HG02588 (cell line): ENCODE results near the gene ZBTB45.
"Not testable (repeated sequence)": the region's sequence is repeated elsewhere in the genome, so short reads cannot be mapped to it uniquely, and the experiment has no call there.

ENCODE experiments used
- ATAC-seq: cut with Tn5 transposase; IDR thresholded peaks from one replicate; pipeline ENCODE4 v1.9.1; 2021; ENCODE audit warnings: mild to moderate bottlenecking, moderate library complexity; ENCODE audit not compliant: unreplicated experiment

ZBTB45 gene

DNA sequence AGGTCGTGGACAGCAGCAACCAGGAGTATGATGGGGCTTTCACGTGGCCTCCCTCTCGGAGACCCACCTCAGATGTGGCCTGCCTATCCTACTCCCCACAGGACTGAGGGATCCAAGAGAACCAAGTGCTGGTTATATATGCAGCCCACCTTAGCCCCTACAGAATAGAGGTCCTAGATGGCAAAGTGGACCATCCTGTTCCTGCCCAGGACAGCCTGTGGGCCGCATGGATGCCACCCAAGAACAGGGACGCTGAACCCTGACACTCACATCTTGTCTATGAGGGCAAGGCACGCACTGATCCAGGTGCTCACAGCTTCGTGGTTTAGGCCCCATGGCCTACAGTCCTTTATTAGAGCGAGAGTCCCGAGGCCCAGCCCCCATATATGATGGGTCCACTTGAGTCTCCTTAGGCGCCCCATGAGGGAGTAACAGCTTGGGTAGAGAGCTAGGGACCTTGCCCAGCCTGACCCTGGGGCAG is 6.4 kb downstream of the ZBTB45 start:
- ATAC-seq, result no peak

- no peak for ATAC-seq
Measured at GRCh38 chr19:58511353-58512208, 8.0 kb downstream of the ZBTB45 start, which contains the start of gene SLC27A5. SLC27A5 (minus strand) TSS chr19:58511992; CDS start chr19:58511955, 37 bp downstream.

GRCh38 chr19:58510084-58510862 is 9.3 kb downstream of the ZBTB45 start:
- ATAC-seq, result no peak

GRCh38 chr19:58509731-58510083 is 9.9 kb downstream of the ZBTB45 start:
- ATAC-seq, result no peak

- ATAC-seq, result not testable (repeated sequence)
Measured at GRCh38 chr19:58507602-58508223, 11.9 kb downstream of the ZBTB45 start.

DNA sequence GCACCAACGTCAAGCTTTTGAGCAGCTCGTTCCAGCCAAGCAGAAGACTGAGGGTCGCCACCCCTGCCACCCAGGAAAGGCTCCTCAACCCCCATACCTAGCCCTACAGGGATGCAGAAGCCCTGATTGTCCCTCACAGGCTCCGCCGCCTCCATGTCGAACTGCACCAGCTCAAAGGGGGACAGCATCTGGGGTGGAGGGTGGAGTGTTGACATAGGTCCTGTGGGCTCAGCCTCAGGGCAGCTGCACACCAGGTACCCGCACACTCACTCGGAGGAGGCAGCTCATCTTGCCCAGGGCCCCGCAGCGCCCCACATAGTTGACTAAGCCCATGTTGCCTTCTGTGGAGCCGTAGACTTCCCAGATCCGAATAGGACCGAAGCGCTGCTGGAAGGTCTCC is 19.4 kb downstream of the ZBTB45 start:
- ATAC-seq, result no peak

- peak; percentile 88 for ATAC-seq
Measured at GRCh38 chr19:58499021-58499927, 20.3 kb downstream of the ZBTB45 start.

DNA sequence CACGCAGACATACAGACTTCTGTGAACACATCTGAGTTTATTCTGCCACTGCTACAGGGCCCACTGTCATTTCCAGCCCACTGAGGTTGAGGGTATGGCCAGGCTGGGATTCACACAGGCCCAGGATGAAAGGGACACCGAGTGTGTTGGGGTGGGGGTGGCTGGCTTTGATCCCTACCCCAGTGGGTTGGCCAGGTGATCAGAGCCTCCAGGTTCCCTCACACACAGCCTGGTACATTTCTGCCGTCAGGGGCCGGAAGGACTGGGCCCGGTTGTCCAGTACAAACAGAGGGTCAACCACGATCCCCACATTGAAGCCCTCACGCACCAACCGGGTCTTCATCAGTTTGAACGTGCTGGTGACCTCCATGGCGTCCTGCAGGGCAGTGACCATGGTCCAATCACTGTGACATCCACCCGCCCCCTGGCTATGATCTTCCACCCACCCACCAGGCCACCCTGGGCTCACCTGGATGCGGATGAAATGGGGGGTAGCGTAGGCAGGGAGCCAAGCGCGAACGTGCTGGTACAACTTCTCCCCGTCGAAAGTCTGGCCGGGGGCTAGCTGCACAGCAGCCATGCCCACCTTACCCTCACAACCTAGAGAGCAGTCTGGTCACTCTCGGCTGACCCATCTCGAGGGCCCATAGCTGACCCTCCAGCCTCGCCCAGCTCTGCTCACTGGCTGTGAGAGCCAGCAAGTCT is 21.1 kb downstream of the ZBTB45 start:
- ATAC-seq, result no peak

- ATAC-seq, result no peak
Measured at GRCh38 chr19:58497634-58498170, 21.9 kb downstream of the ZBTB45 start.

DNA sequence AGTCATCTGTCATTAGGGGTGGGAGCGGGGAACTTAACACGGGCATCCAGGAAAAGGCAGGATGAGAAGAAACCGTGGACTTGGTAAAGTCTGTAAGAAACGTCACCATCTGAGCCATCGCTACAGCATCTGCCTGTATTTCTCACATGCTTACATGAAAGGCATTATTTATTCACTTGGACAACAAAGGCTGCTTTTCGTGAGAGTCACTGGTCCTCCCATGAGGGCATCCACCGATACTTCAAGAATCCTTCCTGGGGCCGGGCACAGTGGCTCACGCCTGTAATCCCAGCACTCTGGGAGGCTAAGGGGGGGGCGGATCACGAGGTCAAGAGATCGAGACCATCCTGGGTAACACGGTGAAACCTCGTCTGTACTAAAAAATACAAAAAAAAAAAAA is 27.3 kb downstream of the ZBTB45 start:
- no peak for ATAC-seq

- ATAC-seq, result no peak
Measured at GRCh38 chr19:58491393-58491792, 28.2 kb downstream of the ZBTB45 start.

DNA sequence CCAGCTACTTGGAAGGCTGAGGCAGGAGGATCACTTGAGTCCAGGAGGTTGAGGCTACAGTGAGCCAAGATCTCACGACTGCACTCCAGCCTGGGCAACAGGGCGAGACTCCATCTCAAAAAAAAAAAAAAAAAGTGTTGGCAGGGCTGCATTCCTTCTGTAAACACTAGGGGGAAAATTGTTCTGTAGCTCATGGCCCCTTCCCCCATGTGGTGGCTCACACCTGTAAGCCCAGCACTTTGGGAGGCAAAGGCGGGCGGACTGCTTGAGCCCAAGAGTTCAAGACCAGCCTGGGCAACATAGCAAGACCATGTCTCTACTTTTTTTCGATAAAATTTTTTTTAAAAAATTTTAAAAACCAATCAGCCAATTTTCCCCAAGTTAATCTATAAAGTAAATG is 35.3 kb downstream of the ZBTB45 start:
- not testable (repeated sequence) for ATAC-seq

DNA sequence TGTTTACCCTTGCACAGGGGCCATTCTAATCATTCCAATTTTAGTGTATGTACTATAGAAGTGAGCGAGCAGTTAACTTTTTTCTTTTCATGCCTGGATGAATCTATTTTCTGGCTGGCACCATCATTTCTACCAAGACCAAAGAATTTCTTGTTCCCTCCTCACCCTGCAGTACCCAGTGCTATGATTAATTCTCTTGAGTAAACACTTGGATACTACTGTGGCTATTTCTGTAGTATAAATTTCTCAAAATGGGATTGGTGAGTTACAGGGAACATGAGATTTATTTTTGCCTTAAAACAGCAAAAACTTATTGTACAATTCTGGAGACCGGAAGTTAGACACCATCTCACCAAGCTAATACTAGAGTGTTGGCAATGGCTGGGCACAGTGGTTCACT is 35.8 kb downstream of the ZBTB45 start:
- ATAC-seq, result no peak

- no peak for ATAC-seq
Measured at GRCh38 chr19:58482372-58482771, 37.2 kb downstream of the ZBTB45 start.

- ATAC-seq, result no peak
Measured at GRCh38 chr19:58480831-58481230, 38.8 kb downstream of the ZBTB45 start.

DNA sequence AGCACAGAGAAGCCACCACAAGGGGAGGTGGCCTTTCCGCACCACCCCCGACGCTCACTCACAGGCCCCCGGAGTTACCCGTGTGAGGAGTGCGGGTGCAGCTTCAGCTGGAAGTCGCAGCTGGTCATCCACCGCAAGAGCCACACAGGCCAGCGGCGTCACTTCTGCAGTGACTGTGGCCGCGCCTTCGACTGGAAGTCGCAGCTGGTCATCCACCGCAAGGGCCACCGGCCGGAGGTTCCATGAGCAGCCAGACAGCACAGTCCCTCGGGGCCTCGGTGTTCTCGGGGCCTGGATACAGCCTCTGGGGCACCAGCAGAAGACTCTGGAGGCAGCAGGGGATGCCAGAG is 39.2 kb downstream of the ZBTB45 start:
- no peak for ATAC-seq

DNA sequence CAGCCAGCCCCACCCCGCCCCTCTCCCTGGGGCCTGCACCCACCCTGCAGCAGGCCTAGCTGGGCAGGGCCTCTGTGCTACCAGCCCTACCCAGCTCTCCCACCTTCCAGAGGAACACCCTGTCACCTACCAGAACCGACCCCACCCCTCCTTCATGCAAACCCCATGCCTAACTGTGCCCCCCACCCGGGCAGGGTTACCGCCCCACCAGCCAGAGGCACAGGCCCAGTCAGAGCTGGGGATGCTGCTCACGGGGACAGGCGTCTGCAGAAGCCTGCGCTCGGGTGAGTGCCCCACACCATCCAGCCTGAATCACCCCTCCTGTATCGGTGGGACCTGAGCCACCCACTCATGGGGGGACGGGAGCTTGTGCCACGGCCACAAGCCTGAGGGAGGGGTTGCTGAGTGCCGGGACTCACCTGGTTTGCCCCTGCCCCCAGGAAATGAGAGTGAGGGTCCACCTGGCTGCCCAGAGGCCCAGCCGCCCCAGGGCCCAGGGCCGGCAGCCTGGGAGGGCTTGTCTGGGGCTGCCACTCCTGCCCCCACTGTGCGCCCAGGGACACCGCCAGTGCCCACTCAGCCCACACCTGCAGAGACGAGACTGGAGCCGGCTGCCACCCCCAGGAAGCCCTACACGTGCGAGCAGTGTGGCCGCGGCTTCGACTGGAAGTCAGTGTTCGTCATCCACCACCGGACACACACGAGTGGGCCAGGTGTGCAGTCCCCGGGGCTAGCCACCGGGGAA is 39.7 kb downstream of the ZBTB45 start:
- ATAC-seq, result no peak

DNA sequence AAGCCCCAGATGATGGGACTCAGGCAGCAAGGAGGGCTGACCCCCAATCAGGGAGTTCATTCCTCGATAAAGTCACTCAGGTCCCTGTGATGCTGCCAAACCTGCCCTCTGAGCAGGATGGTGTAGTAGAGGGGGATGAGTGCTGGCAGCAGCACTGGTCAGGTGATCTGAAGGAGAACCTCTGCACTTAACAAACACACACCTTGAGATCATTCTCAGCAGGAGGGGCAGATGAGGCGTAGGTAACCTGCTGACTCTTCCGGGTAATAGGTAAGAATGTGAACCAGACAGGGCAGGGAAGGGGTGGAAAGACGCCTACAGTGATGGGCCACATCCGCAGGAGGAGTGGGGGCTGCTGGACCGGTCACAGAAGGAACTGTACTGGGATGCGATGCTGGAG is 40.3 kb downstream of the ZBTB45 start:
- no peak for ATAC-seq

DNA sequence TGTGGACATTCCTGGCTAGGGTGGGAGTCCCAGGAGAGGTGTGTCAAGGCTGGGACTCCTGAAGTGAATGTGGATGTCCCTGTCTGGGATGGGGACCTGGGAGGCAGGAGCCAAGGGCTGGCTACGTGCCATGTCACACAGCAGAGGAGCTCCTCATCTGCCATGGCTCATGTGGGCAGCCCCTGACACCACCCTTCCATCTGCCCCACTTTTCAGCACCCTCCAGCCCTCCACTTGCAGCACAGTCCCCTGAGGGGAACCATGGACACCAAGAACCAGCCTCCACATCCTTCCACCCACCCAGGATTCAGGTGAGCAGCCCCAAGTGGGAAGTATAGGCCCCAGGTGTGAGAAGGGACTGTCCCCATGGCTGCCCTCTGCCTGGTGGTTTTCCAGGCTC is 41.7 kb downstream of the ZBTB45 start:
- no peak for ATAC-seq
